Measurements from ENCODE around the gene MCM8.

DNA sequence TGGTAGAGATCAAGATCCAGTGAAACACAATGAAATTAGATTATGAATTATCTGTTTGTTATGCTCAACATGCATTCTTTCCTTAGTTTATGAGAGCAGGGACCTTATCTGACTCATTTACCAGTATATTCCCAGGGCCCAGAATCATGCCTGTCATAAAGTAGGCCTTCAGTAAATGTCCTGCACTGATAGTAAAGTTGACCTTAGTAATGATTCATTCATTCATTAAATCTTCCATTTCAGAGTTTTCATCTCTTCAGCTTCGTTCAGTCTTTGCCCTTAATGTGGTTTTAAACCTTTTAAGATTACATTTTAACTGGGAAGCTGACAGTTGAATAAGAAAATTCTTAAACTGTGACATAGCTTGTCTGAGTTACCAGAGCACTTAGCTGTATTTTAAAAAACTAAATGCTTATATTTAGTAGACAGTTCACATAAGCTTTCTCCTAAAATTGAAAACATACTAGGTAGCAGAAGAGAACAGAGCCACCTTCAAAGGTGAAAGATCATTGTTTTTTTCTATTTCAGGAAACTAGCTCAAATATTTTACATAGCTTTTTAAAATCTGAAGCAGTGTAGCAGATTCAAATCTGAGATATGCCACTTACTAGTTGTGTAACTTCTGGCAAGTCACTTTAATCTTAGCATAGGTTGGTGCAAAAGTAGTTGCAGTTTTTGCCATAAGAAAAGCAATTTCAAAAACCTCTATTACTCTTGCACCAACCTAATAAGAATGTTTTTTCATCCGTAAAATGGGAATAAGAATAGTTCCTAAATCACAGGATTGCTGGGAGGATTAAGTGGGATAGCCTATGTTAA is 41.4 kb downstream of the MCM8 start:
- TF ChIP-seq, protein P1, sequence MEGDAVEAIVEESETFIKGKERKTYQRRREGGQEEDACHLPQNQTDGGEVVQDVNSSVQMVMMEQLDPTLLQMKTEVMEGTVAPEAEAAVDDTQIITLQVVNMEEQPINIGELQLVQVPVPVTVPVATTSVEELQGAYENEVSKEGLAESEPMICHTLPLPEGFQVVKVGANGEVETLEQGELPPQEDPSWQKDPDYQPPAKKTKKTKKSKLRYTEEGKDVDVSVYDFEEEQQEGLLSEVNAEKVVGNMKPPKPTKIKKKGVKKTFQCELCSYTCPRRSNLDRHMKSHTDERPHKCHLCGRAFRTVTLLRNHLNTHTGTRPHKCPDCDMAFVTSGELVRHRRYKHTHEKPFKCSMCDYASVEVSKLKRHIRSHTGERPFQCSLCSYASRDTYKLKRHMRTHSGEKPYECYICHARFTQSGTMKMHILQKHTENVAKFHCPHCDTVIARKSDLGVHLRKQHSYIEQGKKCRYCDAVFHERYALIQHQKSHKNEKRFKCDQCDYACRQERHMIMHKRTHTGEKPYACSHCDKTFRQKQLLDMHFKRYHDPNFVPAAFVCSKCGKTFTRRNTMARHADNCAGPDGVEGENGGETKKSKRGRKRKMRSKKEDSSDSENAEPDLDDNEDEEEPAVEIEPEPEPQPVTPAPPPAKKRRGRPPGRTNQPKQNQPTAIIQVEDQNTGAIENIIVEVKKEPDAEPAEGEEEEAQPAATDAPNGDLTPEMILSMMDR (IDR thresholded peaks at IDR 0.05; ENCODE audit: poor library complexity, severe bottlenecking) = no peak
- no peak for TF ChIP-seq TAF1 (IDR thresholded peaks at IDR 0.05; ENCODE audit: low read depth)
- no peak for TF ChIP-seq POLR2AphosphoS5 (IDR thresholded peaks at IDR 0.05)
- no peak for TF ChIP-seq SMC3 (conservative IDR thresholded peaks at IDR 0.05; ENCODE audit: poor library complexity)
- TF ChIP-seq, protein P2, sequence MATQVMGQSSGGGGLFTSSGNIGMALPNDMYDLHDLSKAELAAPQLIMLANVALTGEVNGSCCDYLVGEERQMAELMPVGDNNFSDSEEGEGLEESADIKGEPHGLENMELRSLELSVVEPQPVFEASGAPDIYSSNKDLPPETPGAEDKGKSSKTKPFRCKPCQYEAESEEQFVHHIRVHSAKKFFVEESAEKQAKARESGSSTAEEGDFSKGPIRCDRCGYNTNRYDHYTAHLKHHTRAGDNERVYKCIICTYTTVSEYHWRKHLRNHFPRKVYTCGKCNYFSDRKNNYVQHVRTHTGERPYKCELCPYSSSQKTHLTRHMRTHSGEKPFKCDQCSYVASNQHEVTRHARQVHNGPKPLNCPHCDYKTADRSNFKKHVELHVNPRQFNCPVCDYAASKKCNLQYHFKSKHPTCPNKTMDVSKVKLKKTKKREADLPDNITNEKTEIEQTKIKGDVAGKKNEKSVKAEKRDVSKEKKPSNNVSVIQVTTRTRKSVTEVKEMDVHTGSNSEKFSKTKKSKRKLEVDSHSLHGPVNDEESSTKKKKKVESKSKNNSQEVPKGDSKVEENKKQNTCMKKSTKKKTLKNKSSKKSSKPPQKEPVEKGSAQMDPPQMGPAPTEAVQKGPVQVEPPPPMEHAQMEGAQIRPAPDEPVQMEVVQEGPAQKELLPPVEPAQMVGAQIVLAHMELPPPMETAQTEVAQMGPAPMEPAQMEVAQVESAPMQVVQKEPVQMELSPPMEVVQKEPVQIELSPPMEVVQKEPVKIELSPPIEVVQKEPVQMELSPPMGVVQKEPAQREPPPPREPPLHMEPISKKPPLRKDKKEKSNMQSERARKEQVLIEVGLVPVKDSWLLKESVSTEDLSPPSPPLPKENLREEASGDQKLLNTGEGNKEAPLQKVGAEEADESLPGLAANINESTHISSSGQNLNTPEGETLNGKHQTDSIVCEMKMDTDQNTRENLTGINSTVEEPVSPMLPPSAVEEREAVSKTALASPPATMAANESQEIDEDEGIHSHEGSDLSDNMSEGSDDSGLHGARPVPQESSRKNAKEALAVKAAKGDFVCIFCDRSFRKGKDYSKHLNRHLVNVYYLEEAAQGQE (IDR thresholded peaks at IDR 0.05; ENCODE audit: borderline replicate concordance) = no peak
